Astrocyte of the cerebellum (primary cell): ENCODE data around the gene ACACB.

Experiments
- DNase-seq: peaks from one replicate; pipeline ENCODE4 v3.0.0-alpha.2; 2011; ENCODE audit warnings: low read depth
- H3K4me3 ChIP-seq: 2 replicates; pipeline ENCODE4 v1.5.1; 2011; ENCODE audit warnings: mild to moderate bottlenecking, low read depth, low read length, moderate library complexity
- in situ Hi-C: cut with HindIII; loops from 2 replicates; pipeline ENCODE4 v1.10.0; 2017; ENCODE audit warnings: low sequenced_read_pairs
- TF ChIP-seq, protein P1 (sequence below): IDR thresholded peaks from 2 replicates; pipeline ENCODE4 v1.5.1; 2012; ENCODE audit warnings: low read length, low read depth, moderate library complexity, mild to moderate bottlenecking; ENCODE audit errors: missing control alignments

Gene ACACB

DNA sequence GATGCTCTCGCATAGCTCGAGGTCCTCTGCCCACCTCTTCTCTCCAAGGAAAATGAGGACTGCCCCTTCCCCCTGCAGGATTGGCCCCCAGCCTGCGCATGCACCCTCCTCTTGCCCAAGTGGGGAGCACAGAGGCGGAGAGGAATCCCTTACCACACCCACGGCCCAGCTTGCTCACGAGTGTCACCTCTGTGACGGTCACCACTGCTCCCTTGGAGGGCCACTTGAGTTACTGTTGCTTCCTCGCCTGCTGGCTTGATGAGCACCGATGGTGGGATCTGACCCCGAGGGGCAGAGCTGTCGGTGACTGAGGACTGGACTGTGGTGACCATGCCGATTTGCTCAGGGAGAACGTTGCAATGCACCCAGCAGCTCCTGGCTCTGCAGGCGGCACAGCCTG is 151.0 kb downstream of the ACACB start:
- no peak overlapping the region for H3K4me3 ChIP-seq
- in situ Hi-C loops, result no loop called here
- no peak for DNase-seq
- TF ChIP-seq, protein P1, sequence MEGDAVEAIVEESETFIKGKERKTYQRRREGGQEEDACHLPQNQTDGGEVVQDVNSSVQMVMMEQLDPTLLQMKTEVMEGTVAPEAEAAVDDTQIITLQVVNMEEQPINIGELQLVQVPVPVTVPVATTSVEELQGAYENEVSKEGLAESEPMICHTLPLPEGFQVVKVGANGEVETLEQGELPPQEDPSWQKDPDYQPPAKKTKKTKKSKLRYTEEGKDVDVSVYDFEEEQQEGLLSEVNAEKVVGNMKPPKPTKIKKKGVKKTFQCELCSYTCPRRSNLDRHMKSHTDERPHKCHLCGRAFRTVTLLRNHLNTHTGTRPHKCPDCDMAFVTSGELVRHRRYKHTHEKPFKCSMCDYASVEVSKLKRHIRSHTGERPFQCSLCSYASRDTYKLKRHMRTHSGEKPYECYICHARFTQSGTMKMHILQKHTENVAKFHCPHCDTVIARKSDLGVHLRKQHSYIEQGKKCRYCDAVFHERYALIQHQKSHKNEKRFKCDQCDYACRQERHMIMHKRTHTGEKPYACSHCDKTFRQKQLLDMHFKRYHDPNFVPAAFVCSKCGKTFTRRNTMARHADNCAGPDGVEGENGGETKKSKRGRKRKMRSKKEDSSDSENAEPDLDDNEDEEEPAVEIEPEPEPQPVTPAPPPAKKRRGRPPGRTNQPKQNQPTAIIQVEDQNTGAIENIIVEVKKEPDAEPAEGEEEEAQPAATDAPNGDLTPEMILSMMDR, result no peak

DNA sequence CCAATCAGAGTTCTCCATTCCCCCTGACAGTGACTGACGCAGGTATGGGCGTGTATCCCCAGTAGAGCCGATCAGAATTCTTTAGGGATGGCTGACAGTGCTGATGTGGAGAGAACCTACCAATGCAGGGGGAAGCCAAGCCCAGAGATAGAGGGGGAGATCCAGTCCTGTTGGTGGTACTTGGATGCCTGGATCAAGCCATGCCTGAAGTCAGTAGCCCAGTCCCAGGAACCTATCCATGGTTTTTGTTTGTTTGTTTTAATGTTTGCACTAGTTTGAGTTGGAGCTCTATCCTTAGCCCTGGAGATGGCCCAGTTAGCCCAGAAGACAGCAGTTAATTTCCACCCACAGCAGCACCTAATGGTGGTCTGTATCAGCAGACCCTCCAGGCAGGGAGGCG is 152.5 kb downstream of the ACACB start:
- in situ Hi-C loops, result no loop called here
- DNase-seq, result no peak
- no peak overlapping the region for H3K4me3 ChIP-seq
- TF ChIP-seq, protein P1, result no peak

DNA sequence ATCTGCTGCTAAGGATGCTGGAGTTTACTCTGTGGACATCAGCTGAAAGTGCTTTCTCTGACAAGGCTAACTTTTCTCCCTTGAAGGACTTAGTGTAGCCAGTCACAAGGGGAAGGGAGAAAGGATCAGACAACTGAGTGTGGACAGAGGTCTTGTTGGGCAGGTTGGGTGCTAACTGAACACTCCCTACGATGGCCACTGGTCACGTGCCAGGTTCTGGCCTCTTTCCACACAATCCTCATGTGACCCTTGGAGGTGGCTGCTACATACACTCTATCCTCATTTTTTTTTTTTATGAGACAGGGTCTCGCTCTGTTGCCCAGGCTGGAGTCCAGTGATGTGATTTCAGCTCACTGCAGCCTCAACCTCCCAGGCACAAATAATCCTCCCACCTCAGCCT is 153.0 kb downstream of the ACACB start:
- in situ Hi-C loops, result no loop called here
- TF ChIP-seq, protein P1, result no peak

DNA sequence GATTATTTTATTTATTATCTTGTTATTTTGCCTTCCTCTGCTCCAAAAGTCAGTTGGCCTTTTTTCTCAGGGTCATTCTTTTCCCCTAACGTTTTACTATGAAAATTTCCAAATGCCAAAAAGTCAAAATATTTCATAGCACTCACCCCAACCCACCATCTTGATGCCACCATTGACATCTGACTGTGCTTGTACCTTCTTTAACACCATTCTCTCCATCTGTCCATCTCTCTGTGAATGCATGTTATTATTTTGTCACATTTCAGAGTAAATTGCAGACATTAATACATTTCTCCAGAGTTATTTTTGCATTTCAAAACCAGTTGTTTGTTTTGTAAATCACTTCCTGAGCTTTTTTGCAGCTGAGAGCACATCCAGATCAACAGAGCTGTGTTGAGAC is 154.1 kb downstream of the ACACB start:
- in situ Hi-C loops, result no loop called here
- TF ChIP-seq, protein P1, result no peak

More for the DNA sequence above, 153.0 kb downstream of the ACACB start:
- H3K4me3 ChIP-seq, result no peak overlapping the region
- no peak for DNase-seq

DNA sequence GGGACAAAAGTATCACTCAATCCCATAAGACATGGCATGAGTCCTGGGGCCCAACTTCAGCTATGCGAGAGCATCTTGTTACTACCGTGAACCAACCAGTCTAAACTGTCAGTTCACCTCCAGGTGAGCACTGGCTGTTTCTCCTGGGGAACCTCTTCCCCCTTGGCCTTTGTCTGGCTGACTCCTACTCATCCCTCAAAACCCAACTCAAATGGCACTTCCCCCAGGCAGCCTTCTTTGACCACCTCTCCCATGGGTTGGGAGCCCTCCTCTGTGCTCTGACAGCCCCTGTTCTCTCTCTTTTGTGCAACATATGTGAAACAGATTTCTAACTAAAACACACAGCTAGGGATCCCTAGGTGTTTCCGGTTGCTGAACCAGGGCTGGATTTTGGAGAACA is 155.0 kb downstream of the ACACB start:
- TF ChIP-seq, protein P1, result no peak
- in situ Hi-C loops, result no loop called here
- no peak for DNase-seq
- no peak overlapping the region for H3K4me3 ChIP-seq

More for the DNA sequence above, 154.1 kb downstream of the ACACB start:
- no peak for DNase-seq
- no peak overlapping the region for H3K4me3 ChIP-seq

DNA sequence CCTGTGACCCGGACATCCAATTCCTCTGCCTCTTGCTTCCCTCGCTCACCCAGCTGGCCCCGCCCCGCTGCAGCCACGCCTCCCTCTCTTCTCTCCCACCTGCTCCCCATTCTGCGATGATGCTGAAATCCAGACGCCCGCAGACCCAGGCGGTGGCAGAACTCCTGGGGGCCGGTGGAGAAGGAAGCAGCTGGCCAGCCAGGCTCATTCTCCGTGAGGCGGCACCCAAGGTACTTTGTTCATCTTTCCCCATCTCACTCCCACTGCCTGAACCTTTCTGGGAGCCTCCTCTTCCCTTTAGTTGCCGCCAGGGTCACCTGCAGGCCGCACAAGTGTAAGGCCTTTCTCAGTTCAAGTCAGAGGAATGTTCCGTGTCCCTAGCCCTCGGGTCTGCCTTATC is 157.0 kb downstream of the ACACB start:
- in situ Hi-C loops, result no loop called here
- TF ChIP-seq, protein P1, result no peak
- no peak for DNase-seq
- no peak overlapping the region for H3K4me3 ChIP-seq

DNA sequence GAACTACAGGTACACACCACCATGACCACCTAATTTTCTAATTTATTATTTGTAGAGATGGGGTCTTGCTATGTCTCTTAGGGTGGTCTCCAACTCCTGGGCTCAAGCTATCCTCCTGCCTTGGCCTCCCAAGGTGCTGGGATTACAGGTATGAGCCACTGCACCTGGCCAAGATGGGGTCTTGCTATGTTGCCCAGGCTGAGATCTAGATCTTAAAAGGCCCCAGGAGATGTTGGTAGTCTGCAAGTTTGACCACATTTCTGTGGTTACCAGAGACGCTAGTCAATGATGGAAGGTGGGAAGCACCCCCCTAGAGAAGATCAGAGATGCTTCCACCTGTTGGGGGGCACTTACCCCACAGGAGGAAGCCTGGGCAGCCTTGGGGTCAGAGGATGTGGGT is 158.0 kb downstream of the ACACB start:
- TF ChIP-seq, protein P1, result no peak
- no peak overlapping the region for H3K4me3 ChIP-seq
- in situ Hi-C loops, result no loop called here
- no peak for DNase-seq
